ENCODE data around the gene OR2M2. TPM values are rescaled to one million over a fixed set of nuclear protein-coding genes. Genes with fewer than 3 reads are reported as not detected.

OR2M2 gene
- total RNA-seq, 1 experiment from 2014 or later: not detected

GRCh38 chr1:248144513-248145198, 30.0 kb upstream of the OR2M2 start, which contains the start of gene OR2M5 (continued):
- TF ChIP-seq ELF1 (IDR thresholded peaks at IDR 0.05; ENCODE audit: borderline replicate concordance, low read depth): no peak

- ATAC-seq: no peak
- Histone ChIP-seq H3K4me3 (replicated peaks in 1 of 2; ENCODE audit: low read depth in 1 of 2, low read length in 2 of 2) (no peak overlapping the region), H2AFZ (ENCODE audit: low read depth, low read length, poor library complexity, severe bottlenecking) (no peak overlapping the region), H3K9ac (ENCODE audit: low read length) (no peak overlapping the region), H3K4me2 (ENCODE audit: low read length) (no peak overlapping the region), H3K27me3 (ENCODE audit: insufficient read depth, low read length) (no peaks in the 10 kb centered on the region), H3K4me1 (ENCODE audit: control insufficient read depth in 1 of 2, insufficient read depth in 2 of 2, low read length in 2 of 2) (no peaks in the 10 kb centered on the region), H3K9me2 (ENCODE audit: insufficient read depth) (no peaks in the 10 kb centered on the region), H3K36me3 (ENCODE audit: control insufficient read depth in 1 of 2, insufficient read depth in 2 of 2, low read length in 2 of 2) (no peaks in the 10 kb centered on the region), H3K27ac (ENCODE audit: low read depth, low read length) (no peak overlapping the region), H3K79me2 (ENCODE audit: insufficient read depth, low read length) (no peaks in the 10 kb centered on the region), H4K20me1 (ENCODE audit: insufficient read depth) (no peaks in the 10 kb centered on the region), H3K9me3 (ENCODE audit: control insufficient read depth in 1 of 2, insufficient read depth in 1 of 2, low read depth in 1 of 2, low read length in 2 of 2) (peaks cover 0 to 8% of the 10 kb centered on the region in 2 experiments; a peak in 2 of 4 replicates)
- no peak for DNase-seq (ENCODE audit: low read depth, low spot score)
- TF ChIP-seq EGR1 (IDR thresholded peaks at IDR 0.05; ENCODE audit: low read depth) (no peak), ELF1 (IDR thresholded peaks at IDR 0.05; ENCODE audit: borderline replicate concordance, low read depth) (no peak), POLR2A (IDR thresholded peaks at IDR 0.05; ENCODE audit: borderline replicate concordance, extremely low read depth, insufficient read depth, insufficient read length) (no peak), CBX3 (IDR thresholded peaks at IDR 0.05; ENCODE audit: low read depth) (no peak), SP1 (IDR thresholded peaks at IDR 0.05; ENCODE audit: low read depth) (no peak), ATF3 (IDR thresholded peaks at IDR 0.05) (no peak)
- POLR2A ChIA-PET: no interaction called here
- RAD21 ChIA-PET (ENCODE audit: low non-redundant PET in 1 of 2, low total read pairs in 2 of 2, uncharacterized antibody in 2 of 2, unreplicated experiment in 2 of 2): no interaction called here
- intact Hi-C loops (cut with micrococcal nuclease): loop anchor here (10.0 kb wide), 1 partner anchor 57 kb away; the partner anchor contains the start of gene OR2L13
- CTCF ChIA-PET: no interaction called here
- BruUV-seq (replicated peaks): no TSS peak
Measured at GRCh38 chr1:248152056-248152827, 22.4 kb upstream of the OR2M2 start.

- intact Hi-C loops (cut with micrococcal nuclease): loop anchor here (10.0 kb wide), 1 partner anchor 61 kb away; the partner anchor contains the start of gene OR2L13
- ATAC-seq: no peak
- DNase-seq (ENCODE audit: low read depth, low spot score): no peak
- no peaks in the 10 kb centered on the region for H3K9me2 ChIP-seq (ENCODE audit: insufficient read depth)
- ChIA-PET CTCF (no interaction called here), POLR2A (no interaction called here), RAD21 (ENCODE audit: low non-redundant PET in 1 of 2, low total read pairs in 2 of 2, uncharacterized antibody in 2 of 2, unreplicated experiment in 2 of 2) (no interaction called here)
- no peaks in the 10 kb centered on the region for H3K79me2 ChIP-seq (ENCODE audit: insufficient read depth, low read length)
- peaks cover 0 to 5% of the 10 kb centered on the region in 2 experiments; a peak in 2 of 4 replicates for H3K9me3 ChIP-seq (ENCODE audit: control insufficient read depth in 1 of 2, insufficient read depth in 1 of 2, low read depth in 1 of 2, low read length in 2 of 2)
- H3K9ac ChIP-seq (ENCODE audit: low read length): no peak overlapping the region
- no peak overlapping the region for H3K4me2 ChIP-seq (ENCODE audit: low read length)
- TF ChIP-seq RAD21 (IDR thresholded peaks at IDR 0.05; ENCODE audit: low read depth): no peak
- no peak for TF ChIP-seq TCF7L2 (IDR thresholded peaks at IDR 0.05; ENCODE audit: borderline replicate concordance, extremely low read depth, insufficient read depth, insufficient read length)
- no peak overlapping the region for H3K4me3 ChIP-seq (replicated peaks in 1 of 2; ENCODE audit: low read depth in 1 of 2, low read length in 2 of 2)
- no peak overlapping the region for H3K27ac ChIP-seq (ENCODE audit: low read depth, low read length)
- no peaks in the 10 kb centered on the region for H3K27me3 ChIP-seq (ENCODE audit: insufficient read depth, low read length)
- no TSS peak for BruUV-seq (replicated peaks)
- H3K36me3 ChIP-seq (ENCODE audit: control insufficient read depth in 1 of 2, insufficient read depth in 2 of 2, low read length in 2 of 2): no peaks in the 10 kb centered on the region
- H4K20me1 ChIP-seq (ENCODE audit: insufficient read depth): no peaks in the 10 kb centered on the region
- no peak overlapping the region for H2AFZ ChIP-seq (ENCODE audit: low read depth, low read length, poor library complexity, severe bottlenecking)
- no peaks in the 10 kb centered on the region for H3K4me1 ChIP-seq (ENCODE audit: control insufficient read depth in 1 of 2, insufficient read depth in 2 of 2, low read length in 2 of 2)
Measured at GRCh38 chr1:248155927-248156326, 18.7 kb upstream of the OR2M2 start.
